GM10266 (cell line): Measurements from ENCODE around the gene SMIM7.

ENCODE experiments used
- DNase-seq: peaks from one replicate; pipeline ENCODE4 v3.0.0; 2012; ENCODE audit errors: extremely low spot score
- CTCF ChIP-seq: IDR thresholded peaks from 2 replicates; pipeline ENCODE4 v1.5.1; 2012; ENCODE audit warnings: mild to moderate bottlenecking, low read depth; ENCODE audit not compliant: control insufficient read depth, insufficient read depth; ENCODE audit errors: missing control alignments

SMIM7 gene

GRCh38 chr19:16659832-16660708 lies at the start of gene SMIM7:
TSS of gene SMIM7 (minus strand) at chr19:16660144. CDS start at chr19:16660110, 34 bp downstream.
- peak; percentile 99 for DNase-seq
- peak; percentile 44 for TF ChIP-seq CTCF

GRCh38 chr19:16703677-16704076 lies 43.7 kb upstream of the SMIM7 start:
- no peak for TF ChIP-seq CTCF
- DNase-seq = no peak

GRCh38 chr19:16702123-16702522 lies 42.2 kb upstream of the SMIM7 start:
- TF ChIP-seq CTCF = no peak
- no peak for DNase-seq

- no peak for TF ChIP-seq CTCF
- DNase-seq = no peak
Observed at GRCh38 chr19:16698914-16699313, 39.0 kb upstream of the SMIM7 start.

- TF ChIP-seq CTCF = no peak
- DNase-seq = no peak
Observed at GRCh38 chr19:16688084-16688483, 28.1 kb upstream of the SMIM7 start.

- TF ChIP-seq CTCF = no peak
- DNase-seq = no peak
Observed at GRCh38 chr19:16684216-16684615, 24.3 kb upstream of the SMIM7 start.

GRCh38 chr19:16682539-16682938 lies 22.6 kb upstream of the SMIM7 start:
- DNase-seq = no peak
- TF ChIP-seq CTCF = no peak
